K562 (cell line): ENCODE measurements around the gene HPGDS.

Experiments
- CTCF ChIP-seq, 3 experiments: IDR thresholded peaks in 2 of 3; conservative IDR thresholded peaks in 1 of 3; 2 replicates each; pipeline ENCODE4 v1.5.1; 2011 to 2012; ENCODE audit warnings: low read length in 3 of 3, mild to moderate bottlenecking in 3 of 3, control low read depth in 2 of 3, improper control_type of control experiment in 1 of 3, inconsistent platforms in 1 of 3, low read depth in 1 of 3, mixed read lengths in 1 of 3, moderate library complexity in 1 of 3; ENCODE audit not compliant: insufficient read depth in 2 of 3
- EP300 ChIP-seq: IDR thresholded peaks from 2 replicates; pipeline ENCODE4 v1.6.1; 2012; ENCODE audit warnings: low read length, improper control_type of control experiment
- FOXA1 ChIP-seq: fragments of 450-650 bp; IDR thresholded peaks from 2 replicates; pipeline ENCODE4 v1.6.1; 2016; ENCODE audit warnings: mild to moderate bottlenecking, borderline replicate concordance
- FOXP1 ChIP-seq: sonication (generic); formaldehyde crosslinking; IDR thresholded peaks from 2 replicates; pipeline ENCODE4 v1.8.0; 2022; ENCODE audit warnings: mild to moderate bottlenecking, missing genetic modification reagents
- HMGXB4 ChIP-seq: sonication (generic); formaldehyde crosslinking; IDR thresholded peaks from 2 replicates; pipeline ENCODE4 v1.8.1; 2023; ENCODE audit warnings: mild to moderate bottlenecking, missing genetic modification reagents
- IRF1 ChIP-seq: sonication (generic); formaldehyde crosslinking; IDR thresholded peaks from 2 replicates; pipeline ENCODE4 v1.8.0; 2022; ENCODE audit warnings: missing genetic modification reagents, mild to moderate bottlenecking, borderline replicate concordance
- MCM3 ChIP-seq: fragments of 450-650 bp; IDR thresholded peaks from 2 replicates; pipeline ENCODE4 v1.6.1; 2016
- MLX ChIP-seq, 2 experiments: fragments of 450-650 bp in 1 of 2; sonication (generic) in 1 of 2; formaldehyde crosslinking; conservative IDR thresholded peaks; 2 replicates each; pipeline versions ENCODE4 v1.4.0 to v1.8.1; 2020 to 2022; ENCODE audit warnings: mild to moderate bottlenecking in 1 of 2, missing genetic modification reagents in 1 of 2
- MXI1 ChIP-seq: IDR thresholded peaks from 2 replicates; pipeline ENCODE4 v1.6.1; 2011; ENCODE audit warnings: low read depth, mild to moderate bottlenecking, improper control_type of control experiment, low read length
- POLR2AphosphoS5 ChIP-seq: IDR thresholded peaks from 2 replicates; pipeline ENCODE4 v1.6.1; 2011; ENCODE audit warnings: mild to moderate bottlenecking, low read depth, low read length, moderate library complexity; ENCODE audit not compliant: control insufficient read depth, insufficient read depth
- SREBF2 ChIP-seq: sonication (generic); formaldehyde crosslinking; IDR thresholded peaks from 2 replicates; pipeline ENCODE4 v1.4.0; 2020; ENCODE audit warnings: mild to moderate bottlenecking, missing genetic modification reagents

GRCh38 chr4:94348666-94349065 is 6.0 kb upstream of the HPGDS start:
- no peak for TF ChIP-seq EP300
- no peak for TF ChIP-seq MLX (CRISPR knock-in tag; conservative IDR thresholded peaks at IDR 0.05)
- TF ChIP-seq MCM3, result no peak
- TF ChIP-seq IRF1, result no peak
- no peak for TF ChIP-seq HMGXB4
- TF ChIP-seq FOXP1 (CRISPR knock-in tag), result no peak
- TF ChIP-seq CTCF (IDR thresholded peaks at IDR 0.05 in 2 of 3, conservative IDR thresholded peaks at IDR 0.05 in 1 of 3; ENCODE audit: insufficient read depth in 2 of 3, low read depth in 1 of 3, low read length in 3 of 3), result no peak
- no peak for TF ChIP-seq POLR2AphosphoS5
- TF ChIP-seq FOXA1, result no peak
- TF ChIP-seq MXI1, result no peak
- TF ChIP-seq SREBF2 (CRISPR knock-in tag), result no peak
